Liver (tissue), 9 donors: Measurements from ENCODE around the gene LILRB2. TPM values are rescaled to one million over a fixed set of nuclear protein-coding genes. Genes with fewer than 3 reads are reported as not detected.

Experiments used
- DNase-seq: peaks from one replicate; pipeline ENCODE4 v3.0.0-alpha.2; 2017; ENCODE audit warnings: low spot score
- H3K27ac ChIP-seq, 2 donors: one replicate each; pipeline ENCODE4 v1.7.0; 2013; ENCODE audit warnings: inconsistent platforms in 2 of 2, low read length in 2 of 2, control low read depth in 1 of 2, low read depth in 1 of 2, mild to moderate bottlenecking in 1 of 2
- H3K27me3 ChIP-seq, 4 donors: one replicate each; pipeline versions ENCODE4 v1.6.1 to v1.7.0; 2013; ENCODE audit warnings: low read length in 3 of 4, inconsistent platforms in 1 of 4, mild to moderate bottlenecking in 1 of 4, moderate library complexity in 1 of 4; ENCODE audit not compliant: control insufficient read depth in 4 of 4, insufficient read depth in 4 of 4
- H3K36me3 ChIP-seq, 4 donors: one replicate each; pipeline versions ENCODE4 v1.6.1 to v1.7.0; 2013; ENCODE audit warnings: low read length in 3 of 4, mild to moderate bottlenecking in 3 of 4, low read depth in 1 of 4, moderate library complexity in 1 of 4; ENCODE audit not compliant: control insufficient read depth in 4 of 4, insufficient read depth in 3 of 4
- H3K4me1 ChIP-seq, 4 donors: one replicate each; pipeline versions ENCODE4 v1.6.1 to v1.7.0; 2013; ENCODE audit warnings: low read length in 3 of 4, mild to moderate bottlenecking in 3 of 4, moderate library complexity in 1 of 4; ENCODE audit not compliant: control insufficient read depth in 4 of 4, insufficient read depth in 4 of 4
- H3K4me3 ChIP-seq, 3 donors: one replicate each; pipeline versions ENCODE4 v1.6.1 to v1.7.0; 2013; ENCODE audit warnings: low read length in 3 of 3, control low read depth in 1 of 3, low read depth in 1 of 3, mild to moderate bottlenecking in 1 of 3
- H3K9ac ChIP-seq, 2 donors: one replicate each; pipeline ENCODE4 v1.7.0; 2013; ENCODE audit warnings: low read length in 2 of 2, mild to moderate bottlenecking in 2 of 2, moderate library complexity in 2 of 2, control low read depth in 1 of 2, low read depth in 1 of 2
- H3K9me3 ChIP-seq, 4 donors: one replicate each; pipeline versions ENCODE4 v1.6.1 to v1.7.0; 2013; ENCODE audit warnings: low read length in 3 of 4; ENCODE audit not compliant: control insufficient read depth in 4 of 4
- CTCF ChIP-seq: fragments of 150-350 bp; IDR thresholded peaks from 2 replicates; pipeline ENCODE4 v1.5.1; 2017; ENCODE audit warnings: improper control_type of control experiment, low read depth, low read length; ENCODE audit not compliant: missing input control
- EGR1 ChIP-seq, 2 donors: IDR thresholded peaks; 2 replicates each; pipeline ENCODE4 v1.6.1; 2016 to 2018; ENCODE audit warnings: antibody characterized with exemption in 2 of 2, low read depth in 2 of 2
- FOXA1 ChIP-seq: IDR thresholded peaks from 2 replicates; pipeline ENCODE4 v1.6.1; 2016; ENCODE audit warnings: antibody characterized with exemption
- MAX ChIP-seq: IDR thresholded peaks from 2 replicates; pipeline ENCODE4 v1.6.1; 2016; ENCODE audit warnings: antibody characterized with exemption
- NR2F2 ChIP-seq: IDR thresholded peaks from 2 replicates; pipeline ENCODE4 v1.6.1; 2016; ENCODE audit warnings: antibody characterized with exemption
- RAD21 ChIP-seq, 2 donors: IDR thresholded peaks; 2 replicates each; pipeline ENCODE4 v1.6.1; 2016; ENCODE audit warnings: antibody characterized with exemption in 2 of 2, mild to moderate bottlenecking in 2 of 2
- REST ChIP-seq: IDR thresholded peaks from 2 replicates; pipeline ENCODE4 v1.6.1; 2016; ENCODE audit warnings: antibody characterized with exemption, mild to moderate bottlenecking
- RXRA ChIP-seq, 2 donors: IDR thresholded peaks; 2 replicates each; pipeline ENCODE4 v1.6.1; 2017 to 2018; ENCODE audit warnings: antibody characterized with exemption in 2 of 2, mild to moderate bottlenecking in 1 of 2
- SP1 ChIP-seq: IDR thresholded peaks from 2 replicates; pipeline ENCODE4 v1.6.1; 2018; ENCODE audit warnings: antibody characterized with exemption, mild to moderate bottlenecking
- YY1 ChIP-seq: IDR thresholded peaks from 2 replicates; pipeline ENCODE4 v1.6.1; 2016; ENCODE audit warnings: antibody characterized with exemption, mild to moderate bottlenecking
- ZBTB33 ChIP-seq: IDR thresholded peaks from 2 replicates; pipeline ENCODE4 v1.6.1; 2016; ENCODE audit warnings: antibody characterized with exemption
- WGBS: extraction: QIAGEN DNeasy Blood & Tissue Kit; methylation state at CpG from one replicate; pipeline ENCODE4 v1.1.7; 2013; 5-methylcytosine and 5-hydroxymethylcytosine counted together
- polyA plus RNA-seq, 2 donors: library from polyadenylated mRNA; stranded (reverse) in 1 of 2; unstranded in 1 of 2; fragments of 200-250 nt in 1 of 2; fragments of >200 nt in 1 of 2; fragmentation: Nextera tagmentation in 1 of 2; extraction: Ambion mirVana in 1 of 2; gene quantifications; one replicate each; pipeline versions ENCODE4 v1.2.1 to v1.2.3, GENCODE V29; 2013 to 2015
- total RNA-seq, 2 donors: library from RNA; depleted of rRNA; stranded (reverse); fragments of >200 nt; gene quantifications; one replicate each; pipeline ENCODE4 v1.2.3, GENCODE V29; 2014
- donor health status: healthy.
- donor health status: healthy.
- donor health status: healthy.
- donor health status: healthy.
- donor health status: healthy.

LILRB2 gene
- total and polyA plus RNA-seq, 4 donors = 2.2 to 6.1 (median 5.2) TPM

GRCh38 chr19:54254195-54254906 lies 26.6 kb downstream of the LILRB2 start:
- Histone ChIP-seq H3K27ac (no peak overlapping the region), H3K27me3 (no peaks in the 10 kb centered on the region), H3K4me1 (no peaks in the 10 kb centered on the region), H3K36me3 (no peaks in the 10 kb centered on the region), H3K9me3 (no peaks in the 10 kb centered on the region), H3K9ac (no peak overlapping the region), H3K4me3 (no peak overlapping the region)
- WGBS = 52% methylated on average over 17 of the region's 17 CpGs
- no peak for TF ChIP-seq RXRA (IDR thresholded peaks at IDR 0.05)
- TF ChIP-seq CTCF = no peak
- no peak for DNase-seq

GRCh38 chr19:54253331-54254194 lies 27.3 kb downstream of the LILRB2 start:
- no peak for TF ChIP-seq MAX
- no peak for TF ChIP-seq NR2F2
- TF ChIP-seq REST = no peak
- TF ChIP-seq SP1 = no peak
- no peak for TF ChIP-seq EGR1 (IDR thresholded peaks at IDR 0.05; ENCODE audit: low read depth in 2 of 2)
- TF ChIP-seq RAD21 (IDR thresholded peaks at IDR 0.05) = no peak
- no peak for TF ChIP-seq ZBTB33
- TF ChIP-seq YY1 = no peak
- no peak for TF ChIP-seq FOXA1
- no peak for DNase-seq
- Histone ChIP-seq H3K27ac (no peak overlapping the region), H3K4me3 (no peak overlapping the region), H3K27me3 (no peaks in the 10 kb centered on the region), H3K36me3 (no peaks in the 10 kb centered on the region), H3K9me3 (no peaks in the 10 kb centered on the region), H3K9ac (no peak overlapping the region), H3K4me1 (no peaks in the 10 kb centered on the region)
- 62% methylated on average over 23 of the region's 23 CpGs for WGBS
